Posterior vena cava (tissue), 2 donors: Measurements from ENCODE around the gene OR8D4. TPM values are rescaled to one million over a fixed set of nuclear protein-coding genes. Genes with fewer than 3 reads are reported as not detected.
"Not testable (repeated sequence)": the region's sequence is repeated elsewhere in the genome, so short reads cannot be mapped to it uniquely, and the experiment has no call there.

Experiments used
- DNase-seq: peaks from one replicate; pipeline ENCODE4 v3.0.0-alpha.2; 2020; ENCODE audit warnings: low spot score
- intact Hi-C, 2 donors: fragments of 100-400 bp; cut with DNase I; formaldehyde crosslinking; loops; one replicate each; pipeline versions ENCODE4 v1.14.1 to v1.14.2; 2022 to 2023
- long read RNA-seq, 2 donors: library from polyadenylated mRNA; unstranded; transcript quantifications; one replicate each; pipeline ENCODE4 v2.0.0, GENCODE V29; 2020 to 2021
- total RNA-seq, 2 donors: library from RNA; stranded (reverse); fragmentation: NEBNext Ultra II Directional; extraction: Animal tissue kit (Norgen Biotek cat#: 25700); gene quantifications; one replicate each; pipeline ENCODE4 v1.2.1, GENCODE V29; 2021
- donor health status: DM: yes; HTN: yes; CAD: no.
- donor health status: DM: yes; HTN: yes; CAD: no.

The OR8D4 gene
- not detected for total RNA-seq
- long read RNA-seq, donor 1, result 0 reads
- long read RNA-seq, donor 2, result 0 reads

DNA sequence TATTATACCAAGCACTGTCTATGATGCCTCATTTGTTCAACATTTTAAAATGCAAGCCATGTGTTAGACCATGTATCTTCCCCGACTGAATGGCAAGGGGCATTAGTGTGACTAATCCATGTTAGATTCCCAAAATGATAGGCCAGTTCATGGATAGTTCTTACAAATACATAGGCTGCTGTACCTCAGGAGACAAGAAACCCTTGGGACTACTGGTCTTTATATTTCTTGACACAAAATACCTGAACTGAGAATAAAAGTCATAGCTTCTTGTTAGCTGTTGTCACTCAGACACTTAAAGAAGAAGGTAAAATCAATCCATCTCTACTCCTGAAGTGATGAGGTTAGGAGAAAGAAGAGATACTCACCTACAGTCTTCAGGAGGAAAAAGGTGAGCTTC is at the start of gene OR8D4:
Gene OR8D4 (plus strand): TSS at position 301 of the 400 bp plus-strand sequence. CDS start 4,265 bp downstream, outside the sequence.
- no peak for DNase-seq
- intact Hi-C loops, result no loop called here

DNA sequence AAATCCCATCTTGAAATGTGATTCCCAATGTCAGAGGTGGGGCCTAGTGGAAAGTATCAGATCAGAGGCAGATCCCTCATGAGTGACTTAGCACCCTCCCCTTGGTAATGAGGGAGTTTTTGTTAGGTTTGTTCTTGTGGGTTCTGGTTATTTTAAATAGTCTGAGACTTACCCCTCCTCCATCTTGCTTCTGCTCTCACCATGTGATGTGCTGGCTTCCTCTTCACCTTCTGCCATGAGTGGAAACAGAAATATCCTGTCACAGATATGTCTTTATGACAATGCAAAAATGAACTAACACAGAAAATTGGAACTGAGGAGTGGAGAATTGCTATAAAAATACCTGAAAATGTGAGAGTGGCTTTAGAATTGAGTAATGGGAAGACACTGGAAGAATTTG is 49.6 kb upstream of the OR8D4 start:
- DNase-seq, result no peak
- intact Hi-C loops, result loop anchor here in 1 of 2 donors (2.0 kb wide), 1 partner anchor 52 kb away; no protein-coding TSS in a partner anchor

DNA sequence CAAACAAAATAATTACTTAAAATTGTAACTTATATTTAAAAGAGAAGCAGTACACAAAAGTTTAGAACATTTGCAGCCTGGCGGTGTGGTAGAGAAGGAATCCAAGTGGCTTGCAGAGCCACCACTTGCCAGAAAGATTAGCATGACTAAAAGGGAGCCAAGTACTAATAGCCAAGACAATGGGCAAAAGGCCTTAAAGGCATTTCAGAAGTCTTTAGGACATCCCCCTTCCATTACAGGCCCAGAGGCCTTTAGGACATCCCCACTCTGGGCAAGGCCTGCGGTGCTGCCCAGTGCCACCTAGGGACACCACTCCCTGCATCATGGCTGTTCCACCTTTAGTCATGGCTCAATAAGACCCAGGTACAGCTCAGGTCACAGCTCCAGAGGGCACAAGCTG is 48.9 kb upstream of the OR8D4 start:
- intact Hi-C loops, result loop anchor here in 1 of 2 donors (2.0 kb wide), 1 partner anchor 52 kb away; no protein-coding TSS in a partner anchor
- DNase-seq, result no peak

DNA sequence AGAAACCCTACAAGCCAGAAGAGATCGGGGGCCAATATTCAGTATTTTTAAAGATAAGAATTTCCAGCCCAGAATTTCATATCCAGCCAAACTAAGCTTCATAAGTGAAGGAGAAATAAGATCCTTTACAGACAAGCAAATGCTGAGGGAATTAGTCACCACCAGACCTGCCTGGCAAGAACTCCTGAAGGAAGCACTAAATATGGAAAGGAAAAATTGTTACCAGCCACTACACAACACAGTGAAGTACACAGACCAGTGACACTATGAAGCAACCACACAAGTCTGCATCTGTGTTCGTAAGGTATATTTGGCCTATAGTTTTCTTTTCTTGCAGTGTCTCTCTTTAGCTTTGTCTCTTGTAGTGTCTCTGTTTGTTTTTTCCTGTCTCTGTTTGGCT is 45.5 kb upstream of the OR8D4 start:
- intact Hi-C loops, result loop anchor here in 1 of 2 donors (5.0 kb wide), 1 partner anchor 1836 kb away; no protein-coding TSS in a partner anchor
- no peak for DNase-seq

DNA sequence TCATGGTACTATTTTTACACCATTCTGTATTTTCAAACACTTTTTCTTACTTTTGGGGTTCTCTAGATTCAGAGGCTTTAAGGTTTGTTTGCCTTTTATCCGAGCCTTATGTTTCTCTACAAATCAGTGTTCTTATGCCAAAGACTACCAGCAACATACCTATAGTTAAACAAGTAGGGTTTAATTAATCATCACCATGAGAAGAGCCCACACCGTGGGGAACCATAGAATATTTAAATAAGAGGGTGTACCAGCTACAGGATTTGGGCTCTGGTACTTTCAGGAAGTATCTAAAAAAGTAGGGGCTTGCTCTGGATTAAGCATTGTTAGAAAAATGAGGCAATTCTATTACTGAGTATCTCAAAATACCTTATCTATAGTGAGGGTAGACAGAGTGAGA is 42.2 kb upstream of the OR8D4 start:
- no peak for DNase-seq

DNA sequence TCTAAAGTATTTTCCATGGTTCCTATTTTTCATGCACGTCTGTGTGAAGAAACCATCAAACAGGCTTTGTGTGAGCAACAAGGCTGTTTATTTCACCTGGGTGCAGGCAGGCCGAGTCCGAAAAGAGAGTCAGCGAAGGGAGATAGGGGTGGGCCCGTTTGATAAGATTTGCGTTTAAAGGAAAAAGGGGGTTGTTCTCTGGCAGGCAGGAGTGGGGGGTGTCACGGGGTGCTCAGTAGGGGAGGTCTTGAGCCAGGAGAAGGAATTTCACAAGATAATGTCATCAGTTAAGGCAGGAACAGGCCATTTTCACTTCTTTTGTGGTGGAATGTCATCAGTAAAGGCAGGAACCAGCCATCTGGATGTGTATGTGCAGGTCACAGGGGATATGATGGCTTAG is 36.7 kb upstream of the OR8D4 start:
- intact Hi-C loops, DNase-seq: not testable (repeated sequence)

More for the DNA sequence above, 42.2 kb upstream of the OR8D4 start:
- intact Hi-C loops, result loop anchor here in 1 of 2 donors (5.0 kb wide), 1 partner anchor 1833 kb away; no protein-coding TSS in a partner anchor

DNA sequence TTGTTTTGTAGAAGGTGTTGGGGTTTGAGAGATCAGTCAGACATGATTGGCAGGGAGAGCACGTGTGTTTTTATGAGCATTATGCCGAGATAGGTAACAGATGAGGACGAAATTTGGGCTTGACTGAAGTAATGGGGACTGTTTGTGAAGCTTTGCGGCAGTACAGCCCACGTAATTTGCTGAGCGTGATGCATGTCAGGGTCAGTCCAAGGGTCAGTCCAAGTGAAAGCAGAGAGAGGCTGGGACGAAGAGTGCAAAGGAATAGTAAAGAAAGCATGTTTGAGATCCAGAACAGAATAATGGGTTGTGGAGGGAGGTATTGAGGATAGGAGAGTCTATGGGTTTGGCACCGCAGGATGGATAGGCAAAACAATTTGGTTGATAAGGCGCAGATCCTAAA is 34.2 kb upstream of the OR8D4 start:
- intact Hi-C loops, DNase-seq: not testable (repeated sequence)

DNA sequence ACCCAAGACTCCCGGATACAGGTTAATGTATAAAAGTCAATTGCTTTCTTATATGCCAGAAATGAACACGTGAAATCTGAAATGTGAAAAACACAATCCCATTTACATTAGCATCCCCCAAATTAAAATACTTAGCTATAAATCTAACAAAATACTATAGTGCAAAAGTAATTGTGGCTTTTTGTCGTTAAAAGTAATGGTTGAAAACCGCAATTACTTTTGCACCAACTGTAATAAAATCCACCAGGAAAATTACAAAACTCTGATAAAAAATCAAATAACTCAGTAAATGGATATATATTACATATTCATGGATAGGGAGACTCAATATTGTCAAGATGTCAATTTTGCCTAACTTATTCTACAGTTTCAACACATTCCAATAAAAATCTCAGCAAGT is 21.1 kb upstream of the OR8D4 start:
- intact Hi-C loops, result no loop called here
- no peak for DNase-seq

DNA sequence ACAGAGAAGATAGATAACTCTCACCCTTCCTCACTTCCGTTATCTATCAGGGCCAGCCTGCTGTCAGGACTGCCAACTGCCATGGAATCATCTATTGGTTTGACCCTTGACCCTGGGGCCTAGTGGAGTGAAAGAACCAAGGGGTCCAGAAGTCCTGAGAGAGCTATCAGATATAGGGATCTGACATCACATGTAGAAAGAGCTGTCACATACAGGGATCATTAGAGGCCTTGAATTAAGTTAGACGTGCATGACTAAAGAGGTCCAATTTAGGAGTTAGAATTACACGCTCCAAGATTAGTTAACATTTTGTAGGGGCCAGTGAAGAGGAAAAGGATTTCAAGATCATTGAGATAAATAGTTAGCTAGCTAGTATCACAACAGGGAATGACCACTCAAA is 16.4 kb upstream of the OR8D4 start, which contains the start of gene TMEM225:
Gene TMEM225 (minus strand): TSS at position 101 of the 400 bp plus-strand sequence. CDS start 245 bp downstream, outside the sequence.
- intact Hi-C loops, result no loop called here
- DNase-seq, result no peak

DNA sequence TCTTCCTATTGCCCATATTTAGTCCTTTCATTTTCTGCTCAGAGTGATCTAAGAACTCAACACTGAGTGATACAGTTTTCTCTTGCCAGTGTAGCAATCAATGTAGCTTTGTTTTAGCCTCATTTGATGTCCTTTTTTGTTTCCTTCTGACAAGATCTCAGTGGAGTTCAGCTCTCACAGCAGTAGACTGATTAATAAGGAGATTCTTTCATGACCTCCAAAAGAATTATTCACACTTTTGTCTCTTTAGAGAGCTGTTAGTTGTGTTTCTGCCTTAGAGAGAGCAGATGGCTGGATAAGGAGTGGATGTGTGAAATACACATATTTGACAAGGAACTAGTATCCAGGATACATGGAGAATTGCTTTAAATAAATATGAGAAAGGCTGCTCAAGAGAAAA is 9.9 kb upstream of the OR8D4 start:
- no peak for DNase-seq
- intact Hi-C loops, result no loop called here

DNA sequence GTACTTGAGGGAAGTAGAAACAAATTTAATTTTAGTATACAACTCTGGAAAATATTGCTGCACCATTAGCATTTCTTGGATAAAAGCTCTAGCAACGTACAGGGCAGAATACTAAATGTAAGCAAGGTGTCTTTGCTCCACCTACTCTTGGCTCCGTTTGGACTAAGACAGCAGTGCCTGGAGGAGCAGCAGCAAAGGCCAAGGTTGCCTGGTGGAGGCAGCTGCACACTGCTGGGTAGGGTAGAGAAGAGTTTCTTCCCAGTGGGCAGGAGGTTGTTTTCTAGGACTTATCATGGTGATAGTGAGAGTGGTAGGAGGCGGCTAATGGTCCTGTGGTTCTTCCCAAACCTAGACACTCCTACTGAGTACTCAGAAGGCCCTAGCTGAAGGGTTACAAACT is 2.2 kb upstream of the OR8D4 start:
- intact Hi-C loops, result no loop called here

DNA sequence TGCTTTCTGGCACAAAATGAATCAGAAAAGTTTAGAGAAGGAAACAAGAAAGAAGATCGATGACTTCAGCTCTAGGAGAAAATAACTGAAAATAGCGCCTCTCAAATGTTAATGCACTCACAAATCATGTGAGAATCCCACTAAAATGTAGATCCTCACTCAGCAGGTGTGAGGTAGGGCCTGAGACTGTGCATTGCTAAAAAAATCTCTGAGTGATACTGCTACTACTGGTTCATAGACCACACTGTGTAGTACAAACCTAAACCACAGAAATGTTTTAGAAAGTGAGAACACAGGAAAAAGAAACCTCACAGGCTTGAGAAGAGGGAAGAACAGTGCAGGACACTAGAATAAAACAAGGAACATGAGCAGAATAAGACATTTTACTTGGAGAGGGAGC is 2.0 kb downstream of the OR8D4 start:
- intact Hi-C loops, result no loop called here
- no peak for DNase-seq

More for the DNA sequence above, 2.2 kb upstream of the OR8D4 start:
- no peak for DNase-seq

DNA sequence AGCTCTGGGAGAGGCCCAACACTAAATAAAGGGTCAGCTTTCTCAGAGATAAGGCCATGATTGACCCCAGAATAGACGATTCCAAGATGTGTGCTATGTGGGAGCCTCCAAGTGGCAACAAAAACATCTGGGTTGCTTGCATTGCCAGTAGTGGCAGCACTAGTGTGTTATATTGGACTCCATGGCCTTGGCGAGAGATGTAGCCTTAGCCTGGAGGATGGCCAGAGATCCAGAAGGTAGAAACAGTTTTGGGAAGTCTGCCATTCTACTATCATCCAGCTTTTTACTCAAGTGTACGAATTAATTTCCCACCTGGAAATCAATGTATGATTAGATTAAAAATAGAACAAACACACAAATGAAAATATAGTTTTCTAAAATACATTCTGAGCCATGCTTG is 3.0 kb downstream of the OR8D4 start:
- intact Hi-C loops, result no loop called here
- no peak for DNase-seq

DNA sequence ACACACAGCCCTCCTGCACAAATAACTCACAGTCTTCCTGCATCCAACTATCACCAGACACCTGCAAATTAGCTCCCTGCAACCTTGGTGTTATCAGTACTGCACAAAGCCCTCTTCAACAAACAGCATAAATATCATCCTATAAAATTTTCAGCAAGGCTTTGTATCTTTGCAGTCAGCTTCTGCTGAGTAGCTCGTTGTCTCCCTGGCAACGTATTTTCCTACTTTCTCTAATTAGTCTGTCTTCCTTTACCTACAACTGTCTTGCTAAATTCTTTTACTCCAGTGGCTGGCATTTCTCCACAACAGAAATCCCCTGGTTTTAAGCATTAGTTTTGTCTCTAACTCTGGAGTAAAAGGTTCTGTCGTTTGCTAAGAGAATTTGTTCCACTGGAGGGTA is 3.9 kb downstream of the OR8D4 start:
- DNase-seq, result no peak
- intact Hi-C loops, result no loop called here

DNA sequence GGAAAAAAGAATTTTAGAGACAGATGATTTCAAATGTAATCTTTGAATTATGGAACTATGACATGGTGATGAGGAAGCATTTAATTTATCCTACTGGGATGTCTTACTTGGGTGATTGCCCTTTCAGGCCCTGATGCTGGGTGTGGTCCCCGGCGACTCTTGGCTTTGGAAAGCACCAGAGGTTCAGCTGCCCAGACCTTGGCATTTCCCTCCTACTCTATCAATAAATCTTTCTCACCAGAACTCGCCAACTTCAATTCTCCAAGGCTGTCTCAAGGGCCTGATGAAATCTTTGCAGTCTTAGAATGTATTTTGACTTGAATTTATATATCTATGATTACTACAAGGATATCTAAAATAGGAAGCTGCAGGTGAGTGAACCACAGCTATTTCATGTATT is 19.0 kb downstream of the OR8D4 start:
- DNase-seq, result no peak
- intact Hi-C loops, result no loop called here

DNA sequence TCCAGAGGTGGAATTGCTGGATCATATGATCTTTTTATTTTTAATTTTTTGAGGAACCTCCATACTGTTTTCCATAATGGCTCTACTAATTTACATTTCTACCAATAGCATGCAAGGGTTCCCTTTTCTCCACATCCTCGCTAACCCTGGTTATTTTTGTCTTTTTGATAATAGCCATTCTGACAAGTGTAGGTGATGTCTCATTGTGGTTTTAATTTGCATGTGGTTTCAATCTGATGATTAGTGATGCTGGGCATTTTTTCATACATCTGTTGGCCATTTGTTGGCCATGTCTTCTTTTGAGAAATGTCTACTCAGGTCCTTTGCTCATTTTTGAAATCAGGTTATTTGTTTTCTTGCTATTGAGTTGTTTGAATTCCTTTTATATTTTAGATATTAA is 22.1 kb downstream of the OR8D4 start:
- no peak for DNase-seq
- intact Hi-C loops, result no loop called here

DNA sequence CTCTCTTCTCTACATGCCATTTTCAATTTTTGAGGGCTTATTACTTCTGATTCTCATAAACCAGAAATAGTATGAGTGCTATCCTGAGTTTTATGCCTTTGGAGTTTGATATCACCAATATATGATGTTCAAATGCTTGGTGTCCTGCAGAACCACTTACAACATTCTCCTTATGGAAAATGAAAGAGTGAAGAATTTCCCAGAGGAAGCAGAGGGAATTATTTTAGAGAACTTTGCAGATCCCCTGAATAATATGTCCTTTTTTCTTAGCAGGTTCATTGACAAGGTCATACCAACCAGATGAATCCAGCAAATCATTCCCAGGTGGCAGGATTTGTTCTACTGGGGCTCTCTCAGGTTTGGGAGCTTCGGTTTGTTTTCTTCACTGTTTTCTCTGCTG is 37.4 kb downstream of the OR8D4 start, which contains the start of gene OR4D5:
Gene OR4D5 (plus strand): TSS at position 301 of the 400 bp plus-strand sequence. CDS start 0 bp downstream, at position 301.
- intact Hi-C loops, result no loop called here
- DNase-seq, result no peak

DNA sequence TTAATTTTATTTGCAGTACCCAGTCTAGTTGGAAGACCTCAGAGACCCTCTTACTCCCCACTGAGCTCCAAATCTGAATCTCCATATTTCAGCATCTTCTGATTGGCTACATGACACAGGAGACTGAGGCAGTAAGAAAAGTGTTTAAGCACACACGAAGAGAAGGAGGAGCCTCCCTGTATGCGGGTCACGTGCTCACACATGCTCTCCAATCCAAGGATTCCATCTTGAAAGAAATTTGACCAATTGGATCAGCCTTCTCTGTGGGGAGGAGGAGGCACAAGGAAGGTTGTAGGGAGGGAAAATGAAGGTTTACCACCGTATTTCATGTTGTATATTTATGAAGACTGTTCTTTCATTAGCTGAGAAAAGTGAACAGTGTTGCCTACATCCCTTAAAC is 40.4 kb downstream of the OR8D4 start:
- intact Hi-C loops, result no loop called here
- no peak for DNase-seq

DNA sequence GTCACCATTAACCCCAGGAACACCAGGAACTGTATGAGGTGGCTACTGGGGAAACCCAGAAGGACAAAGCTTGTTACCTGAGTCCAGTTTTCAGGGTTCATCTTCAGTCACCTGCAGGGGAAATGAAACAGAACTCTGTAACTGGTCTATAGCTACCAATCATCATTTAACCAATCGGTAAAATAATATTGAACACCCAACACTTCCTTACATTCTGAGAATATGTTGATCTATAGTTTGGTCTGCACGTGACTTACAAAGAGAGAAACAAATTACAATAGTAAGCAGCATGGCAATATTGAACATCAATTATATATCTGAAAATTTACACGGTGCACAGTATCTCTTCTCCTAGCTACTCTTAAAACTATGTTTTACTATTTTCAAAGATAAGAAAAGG is 41.8 kb downstream of the OR8D4 start, which contains the start of gene OR6T1:
Gene OR6T1 (minus strand): TSS at position 101 of the 400 bp plus-strand sequence. CDS start 0 bp downstream, at position 101.
- intact Hi-C loops, result no loop called here
- no peak for DNase-seq

DNA sequence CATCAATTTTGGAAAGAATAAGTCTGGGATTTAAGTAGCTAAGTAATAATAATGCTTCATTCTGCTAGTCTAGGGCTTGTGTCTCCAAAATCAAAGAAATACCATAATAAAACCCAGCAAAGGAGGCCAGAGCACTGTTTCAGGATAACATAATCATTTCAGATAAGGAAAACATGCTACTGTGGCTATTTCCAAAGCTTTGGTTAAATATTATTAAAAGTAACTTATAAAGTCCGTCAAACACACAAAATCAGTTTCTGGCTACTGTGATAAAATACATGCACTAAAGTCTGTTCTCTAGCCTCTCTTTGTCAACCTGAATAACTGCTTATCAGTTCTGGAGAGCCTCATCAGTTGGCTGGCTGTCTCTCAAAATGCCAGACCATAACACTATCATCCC is 43.2 kb downstream of the OR8D4 start:
- intact Hi-C loops, result no loop called here
- DNase-seq, result no peak

DNA sequence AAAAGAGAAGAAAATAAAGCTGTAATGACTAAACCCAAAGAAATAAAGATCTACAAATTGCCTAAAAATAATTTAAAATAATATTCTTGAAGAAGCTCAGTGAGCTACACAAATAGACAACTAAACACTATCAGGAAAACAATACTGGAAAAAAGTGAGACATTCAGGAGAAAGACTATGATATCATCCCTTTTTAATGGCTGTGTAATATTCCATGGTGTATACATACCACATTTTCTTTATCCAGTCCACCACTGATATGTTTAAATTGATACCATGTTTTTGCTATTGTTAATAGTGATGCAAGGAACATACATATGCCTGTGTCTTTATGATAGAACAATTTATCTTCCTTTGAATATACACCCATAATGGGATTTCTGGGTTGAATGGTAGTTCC is 54.8 kb downstream of the OR8D4 start:
- no peak for DNase-seq
- intact Hi-C loops, result no loop called here
